ENCODE data around the gene EML5. TPM values are rescaled to one million over a fixed set of nuclear protein-coding genes. Genes with fewer than 3 reads are reported as not detected.

EML5 gene
- total and polyA plus RNA-seq, 2 of the 13 experiments (the other 11 are each of a cell fraction or from before 2014, with no cell fraction given) = 0.11 TPM; not detected in 1

- TF ChIP-seq, protein P1, sequence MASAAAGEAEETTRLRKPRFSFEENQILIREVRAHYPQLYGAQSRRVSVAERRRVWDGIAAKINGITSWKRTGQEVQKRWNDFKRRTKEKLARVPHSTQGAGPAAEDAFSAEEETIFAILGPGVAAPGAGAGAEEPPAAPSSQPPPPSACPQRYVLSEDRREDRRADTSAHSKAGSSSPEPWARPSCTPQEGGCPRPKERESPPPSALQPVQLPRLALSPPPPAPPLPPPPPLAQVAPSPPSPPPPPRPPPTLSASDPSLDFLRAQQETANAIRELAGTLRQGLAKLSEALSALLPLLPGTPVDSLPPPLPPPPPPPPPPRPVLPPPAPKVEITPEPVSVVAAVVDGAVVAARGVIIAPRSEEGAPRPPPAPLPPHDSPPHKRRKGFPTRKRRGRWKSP (CRISPR knock-in tag; IDR thresholded peaks at IDR 0.05) = peak; percentile 71; the same call in 1 of the 2 replicates
- TF ChIP-seq, protein P2, sequence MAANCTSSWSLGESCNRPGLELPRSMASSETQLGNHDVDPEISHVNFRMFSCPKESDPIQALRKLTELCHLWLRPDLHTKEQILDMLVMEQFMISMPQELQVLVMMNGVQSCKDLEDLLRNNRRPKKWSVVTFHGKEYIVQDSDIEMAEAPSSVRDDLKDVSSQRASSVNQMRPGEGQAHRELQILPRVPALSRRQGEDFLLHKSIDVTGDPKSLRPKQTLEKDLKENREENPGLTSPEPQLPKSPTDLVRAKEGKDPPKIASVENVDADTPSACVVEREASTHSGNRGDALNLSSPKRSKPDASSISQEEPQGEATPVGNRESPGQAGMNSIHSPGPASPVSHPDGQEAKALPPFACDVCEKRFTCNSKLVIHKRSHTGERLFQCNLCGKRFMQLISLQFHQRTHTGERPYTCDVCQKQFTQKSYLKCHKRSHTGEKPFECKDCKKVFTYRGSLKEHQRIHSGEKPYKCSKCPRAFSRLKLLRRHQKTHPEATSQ (CRISPR knock-in tag; IDR thresholded peaks at IDR 0.05; ENCODE audit: borderline replicate concordance) = no peak
- TF ChIP-seq KLF6 (CRISPR knock-in tag; IDR thresholded peaks at IDR 0.05) (no peak), ZNF605 (CRISPR knock-in tag; IDR thresholded peaks at IDR 0.05) (no peak), ZNF710 (CRISPR knock-in tag; IDR thresholded peaks at IDR 0.05; ENCODE audit: borderline replicate concordance) (no peak), WIZ (CRISPR knock-in tag; IDR thresholded peaks at IDR 0.05) (no peak), ATF7 (IDR thresholded peaks at IDR 0.05) (no peak), ATF7 (CRISPR knock-in tag; IDR thresholded peaks at IDR 0.05) (no peak), ZNF879 (CRISPR knock-in tag; IDR thresholded peaks at IDR 0.05) (no peak), GABPB1 (CRISPR knock-in tag; IDR thresholded peaks at IDR 0.05) (peak; percentile 2; the same call in 1 of the 2 replicates), NFAT5 (CRISPR knock-in tag; IDR thresholded peaks at IDR 0.05) (no peak), CENPBD1 (CRISPR knock-in tag; IDR thresholded peaks at IDR 0.05; ENCODE audit: borderline replicate concordance, low read depth) (no peak; the same call in 1 of the 2 replicates), SIN3B (IDR thresholded peaks at IDR 0.05; ENCODE audit: low read length) (no peak), SOX6 (IDR thresholded peaks at IDR 0.05) (no peak), SOX6 (CRISPR knock-in tag; IDR thresholded peaks at IDR 0.05) (0 out of 2 replicates have a peak, but pooled peaks have one; percentile 16)
- TF ChIP-seq, protein P3, sequence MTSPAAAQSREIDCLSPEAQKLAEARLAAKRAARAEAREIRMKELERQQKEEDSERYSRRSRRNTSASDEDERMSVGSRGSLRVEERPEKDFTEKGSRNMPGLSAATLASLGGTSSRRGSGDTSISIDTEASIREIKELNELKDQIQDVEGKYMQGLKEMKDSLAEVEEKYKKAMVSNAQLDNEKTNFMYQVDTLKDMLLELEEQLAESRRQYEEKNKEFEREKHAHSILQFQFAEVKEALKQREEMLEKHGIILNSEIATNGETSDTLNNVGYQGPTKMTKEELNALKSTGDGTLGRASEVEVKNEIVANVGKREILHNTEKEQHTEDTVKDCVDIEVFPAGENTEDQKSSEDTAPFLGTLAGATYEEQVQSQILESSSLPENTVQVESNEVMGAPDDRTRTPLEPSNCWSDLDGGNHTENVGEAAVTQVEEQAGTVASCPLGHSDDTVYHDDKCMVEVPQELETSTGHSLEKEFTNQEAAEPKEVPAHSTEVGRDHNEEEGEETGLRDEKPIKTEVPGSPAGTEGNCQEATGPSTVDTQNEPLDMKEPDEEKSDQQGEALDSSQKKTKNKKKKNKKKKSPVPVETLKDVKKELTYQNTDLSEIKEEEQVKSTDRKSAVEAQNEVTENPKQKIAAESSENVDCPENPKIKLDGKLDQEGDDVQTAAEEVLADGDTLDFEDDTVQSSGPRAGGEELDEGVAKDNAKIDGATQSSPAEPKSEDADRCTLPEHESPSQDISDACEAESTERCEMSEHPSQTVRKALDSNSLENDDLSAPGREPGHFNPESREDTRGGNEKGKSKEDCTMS (CRISPR knock-in tag; conservative IDR thresholded peaks at IDR 0.05) = no peak
Observed at GRCh38 chr14:88792473-88793258, at the start of gene EML5 (continued).
